Activated CD4-positive, alpha-beta memory T cell treated with anti-CD3 and anti-CD28 coated beads for 36 hours (primary cell): ENCODE measurements around the gene JMJD6. TPM values are rescaled to one million over a fixed set of nuclear protein-coding genes. Genes with fewer than 3 reads are reported as not detected.

Experiments used
- CTCF ChIA-PET: fragments of 350-600 bp; sonication (Branson Sonifier 250); formaldehyde crosslinking; loops from one replicate; lab custom pipeline; 2021; ENCODE audit warnings: antibody characterized with exemption, inconsistent platforms; lab: Charles Lee
- POLR2A ChIA-PET: fragments of 350-600 bp; sonication (Branson Sonifier 250); formaldehyde crosslinking; loops from one replicate; lab custom pipeline; 2021; ENCODE audit warnings: antibody characterized with exemption; lab: Charles Lee
- DNase-seq: peaks from one replicate; pipeline ENCODE4 v3.0.0-alpha.2; 2020
- H3K27ac Mint-ChIP-seq: one replicate; pipeline ENCODE4 v1.8.0; 2021; ENCODE audit warnings: mixed read lengths
- H3K27me3 Mint-ChIP-seq: one replicate; pipeline ENCODE4 v1.8.0; 2021; ENCODE audit warnings: mixed read lengths
- H3K36me3 Mint-ChIP-seq: one replicate; pipeline ENCODE4 v1.8.0; 2021; ENCODE audit warnings: mixed read lengths
- H3K4me1 Mint-ChIP-seq: one replicate; pipeline ENCODE4 v1.8.0; 2021; ENCODE audit warnings: low read depth, mixed read lengths
- H3K4me3 Mint-ChIP-seq: one replicate; pipeline ENCODE4 v1.8.0; 2021; ENCODE audit warnings: mild to moderate bottlenecking, mixed read lengths
- H3K9me3 Mint-ChIP-seq: one replicate; pipeline ENCODE4 v1.8.0; 2021; ENCODE audit warnings: mixed read lengths
- intact Hi-C: fragments of 100-400 bp; cut with micrococcal nuclease; formaldehyde crosslinking; loops from one replicate; pipeline ENCODE4 v1.15.1; 2023
- total RNA-seq, 2 experiments: library from RNA; stranded (reverse); gene quantifications; one replicate each; pipeline ENCODE4 v1.2.3, GENCODE V29; 2021

JMJD6 gene
- 10 to 100 TPM; 53.4 to 56.6 TPM for total RNA-seq

GRCh38 chr17:76726231-76726775 lies at the start of gene JMJD6:
Gene JMJD6 (minus strand): TSS chr17:76726606. CDS start chr17:76726475, 131 bp downstream.
- peak within 1 kb of the TSS; percentile 96 for H3K4me3 Mint-ChIP-seq
- no peaks in the 10 kb centered on the region for H3K9me3 Mint-ChIP-seq
- POLR2A ChIA-PET, result interaction anchor here (1.1 to 4.3 kb wide), 3 partner anchors 10 to 126 kb away, joined by 3 to 79 read pairs (median 13); partner anchors contain the start of genes MFSD11 and SRSF2
- peak; percentile 98 for DNase-seq
- CTCF ChIA-PET, result interaction anchor here (0.9 to 4.4 kb wide), 3 partner anchors 9 to 14 kb away, joined by 3 to 21 read pairs (median 9); no protein-coding TSS in a partner anchor
- H3K27ac Mint-ChIP-seq, result peak within 1 kb of the TSS; percentile 95
- peaks cover 47% of the 10 kb centered on the region for H3K36me3 Mint-ChIP-seq
- H3K4me1 Mint-ChIP-seq, result peaks cover 46% of the 10 kb centered on the region
- H3K27me3 Mint-ChIP-seq, result no peaks in the 10 kb centered on the region
- intact Hi-C loops, result loop anchor here (1.0 to 5.0 kb wide), 8 partner anchors 11 to 943 kb away; partner anchors contain the start of genes SEC14L1 and SRSF2

- Mint-ChIP-seq H3K27me3 (no peaks in the 10 kb centered on the region), H3K36me3 (peaks cover 30% of the 10 kb centered on the region), H3K4me3 (no peak overlapping the region), H3K9me3 (no peaks in the 10 kb centered on the region), H3K4me1 (peaks cover 26% of the 10 kb centered on the region), H3K27ac (no peak overlapping the region)
- intact Hi-C loops, result no loop called here
- DNase-seq, result no peak
- CTCF ChIA-PET, result no interaction called here
- POLR2A ChIA-PET, result interaction anchor here (2.8 kb wide), 1 partner anchor 22 kb away, joined by 9 read pairs; no protein-coding TSS in a partner anchor
These were observed 48.7 kb upstream of the JMJD6 start for GRCh38 chr17:76775021-76775600.

- ChIA-PET CTCF (interaction anchor here (0.7 to 1.5 kb wide), 4 partner anchors 20 to 46 kb away, joined by 3 to 5 read pairs (median 4); no protein-coding TSS in a partner anchor), POLR2A (interaction anchor here (0.7 to 2.8 kb wide), 4 partner anchors 20 to 40 kb away, joined by 3 to 9 read pairs (median 5); partner anchors contain the start of genes MFSD11 and SRSF2)
- peaks cover 29% of the 10 kb centered on the region for H3K36me3 Mint-ChIP-seq
- H3K4me1 Mint-ChIP-seq, result peaks cover 23% of the 10 kb centered on the region
- H3K27ac Mint-ChIP-seq, result peak overlapping the region; percentile 92
- peak overlapping the region; percentile 67 for H3K4me3 Mint-ChIP-seq
- peak; percentile 71 for DNase-seq
- no peaks in the 10 kb centered on the region for H3K27me3 Mint-ChIP-seq
- no peaks in the 10 kb centered on the region for H3K9me3 Mint-ChIP-seq
- intact Hi-C loops, result loop anchor here (1.0 kb wide), 3 partner anchors 20 to 47 kb away; partner anchors contain the start of genes JMJD6, METTL23 and SRSF2
These were observed 46.6 kb upstream of the JMJD6 start for GRCh38 chr17:76772842-76773525.

GRCh38 chr17:76758570-76758969 lies 32.2 kb upstream of the JMJD6 start:
- no peaks in the 10 kb centered on the region for H3K27me3 Mint-ChIP-seq
- DNase-seq, result no peak
- intact Hi-C loops, result no loop called here
- CTCF ChIA-PET, result no interaction called here
- peaks cover 12% of the 10 kb centered on the region for H3K36me3 Mint-ChIP-seq
- no peak overlapping the region for H3K4me3 Mint-ChIP-seq
- H3K27ac Mint-ChIP-seq, result no peak overlapping the region
- POLR2A ChIA-PET, result no interaction called here
- no peaks in the 10 kb centered on the region for H3K9me3 Mint-ChIP-seq
- H3K4me1 Mint-ChIP-seq, result peaks cover 6% of the 10 kb centered on the region

- no peak for DNase-seq
- Mint-ChIP-seq H3K4me3 (no peak overlapping the region), H3K9me3 (no peaks in the 10 kb centered on the region), H3K4me1 (peaks cover 19% of the 10 kb centered on the region), H3K27me3 (no peaks in the 10 kb centered on the region), H3K36me3 (peaks cover 17% of the 10 kb centered on the region), H3K27ac (no peak overlapping the region)
- CTCF ChIA-PET, result no interaction called here
- intact Hi-C loops, result no loop called here
- POLR2A ChIA-PET, result no interaction called here
These were observed 30.9 kb upstream of the JMJD6 start for GRCh38 chr17:76757256-76757655.

- POLR2A ChIA-PET, result no interaction called here
- H3K36me3 Mint-ChIP-seq, result peaks cover 19% of the 10 kb centered on the region
- H3K9me3 Mint-ChIP-seq, result no peaks in the 10 kb centered on the region
- peaks cover 25% of the 10 kb centered on the region for H3K4me1 Mint-ChIP-seq
- H3K27me3 Mint-ChIP-seq, result no peaks in the 10 kb centered on the region
- no peak for DNase-seq
- intact Hi-C loops, result no loop called here
- peak overlapping the region; percentile 18 for H3K27ac Mint-ChIP-seq
- no peak overlapping the region for H3K4me3 Mint-ChIP-seq
- CTCF ChIA-PET, result no interaction called here
These were observed 28.9 kb upstream of the JMJD6 start for GRCh38 chr17:76755285-76755684.

GRCh38 chr17:76753061-76753961 lies 26.9 kb upstream of the JMJD6 start:
- Mint-ChIP-seq H3K27ac (peak overlapping the region; percentile 97), H3K4me1 (peaks cover 25% of the 10 kb centered on the region), H3K36me3 (peaks cover 19% of the 10 kb centered on the region), H3K4me3 (peak overlapping the region; percentile 80), H3K9me3 (no peaks in the 10 kb centered on the region), H3K27me3 (no peaks in the 10 kb centered on the region)
- DNase-seq, result peak; percentile 52
- ChIA-PET POLR2A (interaction anchor here (0.6 to 2.5 kb wide), 5 partner anchors 16 to 30 kb away, joined by 3 to 13 read pairs (median 5); partner anchors contain the start of genes MFSD11 and SRSF2), CTCF (interaction anchor here (0.9 kb wide), 1 partner anchor 19 kb away, joined by 3 read pairs; no protein-coding TSS in a partner anchor)
- intact Hi-C loops, result loop anchor here (1.0 to 5.0 kb wide), 4 partner anchors 16 to 384 kb away; partner anchors contain the start of gene SRSF2

- no peaks in the 10 kb centered on the region for H3K9me3 Mint-ChIP-seq
- intact Hi-C loops, result loop anchor here (5.0 kb wide), 2 partner anchors 40 to 385 kb away; no protein-coding TSS in a partner anchor
These were observed 25.6 kb upstream of the JMJD6 start for GRCh38 chr17:76752006-76752405.

GRCh38 chr17:76751416-76751993 lies 25.1 kb upstream of the JMJD6 start:
- no peak for DNase-seq
- no peaks in the 10 kb centered on the region for H3K9me3 Mint-ChIP-seq
- peaks cover 16% of the 10 kb centered on the region for H3K36me3 Mint-ChIP-seq
- no peaks in the 10 kb centered on the region for H3K27me3 Mint-ChIP-seq
- ChIA-PET CTCF (no interaction called here), POLR2A (interaction anchor here (2.5 kb wide), 2 partner anchors 14 to 22 kb away, joined by 9 to 13 read pairs; partner anchors contain the start of genes MFSD11 and SRSF2)
- no peak overlapping the region for H3K4me3 Mint-ChIP-seq
- H3K27ac Mint-ChIP-seq, result no peak overlapping the region
- H3K4me1 Mint-ChIP-seq, result peaks cover 25% of the 10 kb centered on the region
- intact Hi-C loops, result loop anchor here (5.0 kb wide), 2 partner anchors 41 to 386 kb away; no protein-coding TSS in a partner anchor

More at GRCh38 chr17:76752006-76752405, 25.6 kb upstream of the JMJD6 start:
- no peaks in the 10 kb centered on the region for H3K27me3 Mint-ChIP-seq
- peak overlapping the region; percentile 89 for H3K27ac Mint-ChIP-seq
- H3K4me1 Mint-ChIP-seq, result peaks cover 25% of the 10 kb centered on the region
- peak overlapping the region; percentile 47 for H3K4me3 Mint-ChIP-seq
- H3K36me3 Mint-ChIP-seq, result peaks cover 15% of the 10 kb centered on the region
- ChIA-PET CTCF (no interaction called here), POLR2A (interaction anchor here (2.5 kb wide), 2 partner anchors 14 to 22 kb away, joined by 9 to 13 read pairs; partner anchors contain the start of genes MFSD11 and SRSF2)
- DNase-seq, result peak; percentile 15

GRCh38 chr17:76748657-76749056 lies 22.3 kb upstream of the JMJD6 start:
- intact Hi-C loops, result no loop called here
- Mint-ChIP-seq H3K27me3 (no peaks in the 10 kb centered on the region), H3K9me3 (no peaks in the 10 kb centered on the region), H3K4me1 (peaks cover 35% of the 10 kb centered on the region), H3K4me3 (no peak overlapping the region), H3K27ac (no peak overlapping the region), H3K36me3 (peaks cover 29% of the 10 kb centered on the region)
- CTCF ChIA-PET, result no interaction called here
- DNase-seq, result no peak
- POLR2A ChIA-PET, result no interaction called here
